SK-N-SH (cell line): ENCODE measurements around the gene TAPBP.
"Not testable (repeated sequence)": the region's sequence is repeated elsewhere in the genome, so short reads cannot be mapped to it uniquely, and the experiment has no call there.

Source experiments
- CTCF ChIP-seq: fragments of 200-600 bp; sonication (generic); IDR thresholded peaks from 2 replicates; pipeline ENCODE4 v1.6.1; 2017; ENCODE audit warnings: antibody characterized with exemption, mild to moderate bottlenecking, moderate library complexity
- EP300 ChIP-seq, 2 experiments: IDR thresholded peaks; 2 replicates each; pipeline versions ENCODE4 v1.4.0 to v1.6.1; 2012; ENCODE audit warnings: borderline replicate concordance in 1 of 2, low read depth in 1 of 2, low read length in 1 of 2
- FOXM1 ChIP-seq: IDR thresholded peaks from 2 replicates; pipeline ENCODE4 v1.4.0; 2012; ENCODE audit warnings: low read depth, mild to moderate bottlenecking
- JUND ChIP-seq: IDR thresholded peaks from 2 replicates; pipeline ENCODE4 v1.4.0; 2012
- SIN3A ChIP-seq: IDR thresholded peaks from 2 replicates; pipeline ENCODE4 v1.6.1; 2012; ENCODE audit warnings: low read depth, mild to moderate bottlenecking, low read length, moderate library complexity, borderline replicate concordance

GRCh38 chr6:33285214-33285613 is 28.7 kb downstream of the TAPBP start:
- TF ChIP-seq EP300 (IDR thresholded peaks at IDR 0.05; ENCODE audit: borderline replicate concordance in 1 of 2, low read depth in 1 of 2, low read length in 1 of 2); SIN3A; JUND; CTCF; FOXM1: not testable (repeated sequence)
